GM12891 (cell line): ENCODE data around the gene ZNF575.

ENCODE experiments used
- PAX5 ChIP-seq: IDR thresholded peaks from 2 replicates; pipeline ENCODE4 v1.6.1; 2011; ENCODE audit warnings: low read length, moderate library complexity, mild to moderate bottlenecking; ENCODE audit not compliant: insufficient read depth, severe bottlenecking
- POLR2A ChIP-seq: IDR thresholded peaks from 2 replicates; pipeline ENCODE4 v1.6.1; 2011; ENCODE audit warnings: low read depth, low read length, control low read depth
- POLR2AphosphoS5 ChIP-seq: IDR thresholded peaks from 2 replicates; pipeline ENCODE4 v1.6.1; 2011; ENCODE audit warnings: low read depth, low read length, control low read depth
- POU2F2 ChIP-seq: IDR thresholded peaks from 2 replicates; pipeline ENCODE4 v1.6.1; 2011; ENCODE audit warnings: low read depth, mild to moderate bottlenecking, control low read depth, low read length, moderate library complexity
- SPI1 ChIP-seq: IDR thresholded peaks from 2 replicates; pipeline ENCODE4 v1.6.1; 2011; ENCODE audit warnings: low read depth, low read length, control low read depth
- TAF1 ChIP-seq: IDR thresholded peaks from 2 replicates; pipeline ENCODE4 v1.6.1; 2011; ENCODE audit warnings: low read depth, low read length, control low read depth

DNA sequence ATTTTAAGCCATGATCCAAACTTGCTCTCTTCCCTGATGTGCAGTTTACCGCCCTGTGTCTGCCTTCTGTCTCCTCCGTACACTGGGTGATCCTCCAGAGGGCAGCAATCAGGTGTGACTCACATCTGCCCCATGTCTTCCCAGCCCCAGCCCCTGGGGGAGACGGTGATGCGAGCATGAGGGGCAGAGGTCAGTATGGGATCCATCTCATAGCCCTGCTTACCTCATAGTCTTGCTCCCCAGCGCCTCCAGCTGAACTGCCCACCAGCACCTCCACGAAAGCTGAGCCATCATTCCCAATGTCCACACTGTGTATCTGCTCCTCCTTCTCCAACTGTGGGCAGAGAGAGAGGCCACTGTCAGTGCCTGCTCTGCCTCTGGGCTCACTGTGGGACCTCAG is 27.7 kb downstream of the ZNF575 start:
- TF ChIP-seq POLR2AphosphoS5 (no peak), POLR2A (no peak), TAF1 (no peak), SPI1 (no peak), PAX5 (no peak), POU2F2 (no peak)
